GM19238 (cell line): ENCODE measurements around the gene BTK.
"Not testable (repeated sequence)": the region's sequence is repeated elsewhere in the genome, so short reads cannot be mapped to it uniquely, and the experiment has no call there.

Experiments used
- DNase-seq: peaks from one replicate; pipeline ENCODE4 v3.0.0; 2011; ENCODE audit warnings: low spot score; ENCODE audit not compliant: insufficient read length

BTK gene

GRCh38 chrX:101347859-101348451 is 38.0 kb downstream of the BTK start:
- DNase-seq: no peak

- no peak for DNase-seq
Observed at GRCh38 chrX:101337776-101338271, 48.2 kb downstream of the BTK start.

GRCh38 chrX:101334310-101334709 is 51.7 kb downstream of the BTK start:
- DNase-seq: not testable (repeated sequence)

- DNase-seq: not testable (repeated sequence)
Observed at GRCh38 chrX:101326600-101326999, 59.4 kb downstream of the BTK start.

- no peak for DNase-seq
Observed at GRCh38 chrX:101303790-101304189, 82.2 kb downstream of the BTK start.
